ENCODE results near the gene CFAP54. TPM values are rescaled to one million over a fixed set of nuclear protein-coding genes. Genes with fewer than 3 reads are reported as not detected.

The CFAP54 gene
- polyA plus RNA-seq, 1 donor from 2014 or later, result 1.1 TPM

- H3K27ac ChIP-seq (ENCODE audit: low read length), result no peak overlapping the region
- no peak overlapping the region for H3K4me3 ChIP-seq (ENCODE audit: low read length)
- no peaks in the 10 kb centered on the region for H3K36me3 ChIP-seq (ENCODE audit: insufficient read depth, low read length)
- no peak overlapping the region for H2AFZ ChIP-seq (ENCODE audit: low read depth, low read length)
- no peak overlapping the region for H3K4me2 ChIP-seq (ENCODE audit: low read length)
- H3K9me3 ChIP-seq (ENCODE audit: low read length), result no peaks in the 10 kb centered on the region
- TF ChIP-seq MXI1 (conservative IDR thresholded peaks at IDR 0.05; ENCODE audit: poor library complexity, severe bottlenecking) (no peak), CTCF (IDR thresholded peaks at IDR 0.05; ENCODE audit: poor library complexity, severe bottlenecking) (no peak), RAD21 (conservative IDR thresholded peaks at IDR 0.05) (no peak), TAF1 (IDR thresholded peaks at IDR 0.05; ENCODE audit: low read depth) (no peak), EZH2 (IDR thresholded peaks at IDR 0.05; ENCODE audit: borderline replicate concordance, insufficient read depth, low read length, poor library complexity, severe bottlenecking) (no peak), SMC3 (conservative IDR thresholded peaks at IDR 0.05; ENCODE audit: poor library complexity) (no peak), POLR2AphosphoS5 (IDR thresholded peaks at IDR 0.05) (no peak), REST (IDR thresholded peaks at IDR 0.05; ENCODE audit: borderline replicate concordance) (no peak), EP300 (conservative IDR thresholded peaks at IDR 0.05; ENCODE audit: poor library complexity, severe bottlenecking) (no peak)
- no peaks in the 10 kb centered on the region for H3K9me2 ChIP-seq (ENCODE audit: insufficient read depth, low read length)
- H3K79me2 ChIP-seq (replicated peaks; ENCODE audit: insufficient read depth, low read length), result no peaks in the 10 kb centered on the region
- no peaks in the 10 kb centered on the region for H4K20me1 ChIP-seq (ENCODE audit: insufficient read depth)
- no peaks in the 10 kb centered on the region for H3K27me3 ChIP-seq (ENCODE audit: insufficient read depth, low read depth, low read length)
- H3K9ac ChIP-seq (ENCODE audit: low read length), result no peak overlapping the region
- H3F3A ChIP-seq (ENCODE audit: insufficient read depth, low read length, poor library complexity, severe bottlenecking), result no peaks in the 10 kb centered on the region
These were observed 41.1 kb upstream of the CFAP54 start for GRCh38 chr12:96448300-96448699.

GRCh38 chr12:96452261-96452922, 37.0 kb upstream of the CFAP54 start:
- Histone ChIP-seq H3K27me3 (ENCODE audit: insufficient read depth, low read depth, low read length) (no peaks in the 10 kb centered on the region), H3K9ac (ENCODE audit: low read length) (no peak overlapping the region), H3K79me2 (replicated peaks; ENCODE audit: insufficient read depth, low read length) (no peaks in the 10 kb centered on the region), H3K9me2 (ENCODE audit: insufficient read depth, low read length) (no peaks in the 10 kb centered on the region), H3F3A (ENCODE audit: insufficient read depth, low read length, poor library complexity, severe bottlenecking) (no peaks in the 10 kb centered on the region), H3K9me3 (ENCODE audit: low read length) (no peaks in the 10 kb centered on the region), H2AFZ (ENCODE audit: low read depth, low read length) (no peak overlapping the region), H3K4me3 (ENCODE audit: low read length) (no peak overlapping the region), H3K4me2 (ENCODE audit: low read length) (no peak overlapping the region), H3K36me3 (ENCODE audit: insufficient read depth, low read length) (no peaks in the 10 kb centered on the region), H4K20me1 (ENCODE audit: insufficient read depth) (no peaks in the 10 kb centered on the region), H3K27ac (ENCODE audit: low read length) (no peak overlapping the region)
- TF ChIP-seq REST (IDR thresholded peaks at IDR 0.05; ENCODE audit: borderline replicate concordance) (no peak), RAD21 (conservative IDR thresholded peaks at IDR 0.05) (no peak), POLR2AphosphoS5 (IDR thresholded peaks at IDR 0.05) (no peak), TAF1 (IDR thresholded peaks at IDR 0.05; ENCODE audit: low read depth) (no peak), MXI1 (conservative IDR thresholded peaks at IDR 0.05; ENCODE audit: poor library complexity, severe bottlenecking) (no peak), CTCF (IDR thresholded peaks at IDR 0.05; ENCODE audit: poor library complexity, severe bottlenecking) (no peak), EZH2 (IDR thresholded peaks at IDR 0.05; ENCODE audit: borderline replicate concordance, insufficient read depth, low read length, poor library complexity, severe bottlenecking) (no peak)

Data from neural cell (in vitro differentiated cells).